ENCODE measurements around the gene PML. TPM values are rescaled to one million over a fixed set of nuclear protein-coding genes. Genes with fewer than 3 reads are reported as not detected.
A peak's percentile ranks its signal among the peaks of the same experiment; 100 is the strongest.

PML gene
- total RNA-seq, 1 experiment from 2014 or later, result 47.7 TPM

- TF ChIP-seq SMAD4 (CRISPR knock-in tag; IDR thresholded peaks at IDR 0.05) (no peak), ZNF416 (CRISPR knock-in tag; IDR thresholded peaks at IDR 0.05) (no peak), ZBTB21 (CRISPR knock-in tag; IDR thresholded peaks at IDR 0.05; ENCODE audit: borderline replicate concordance) (no peak), FOXJ3 (CRISPR knock-in tag; IDR thresholded peaks at IDR 0.05; ENCODE audit: borderline replicate concordance) (no peak), IRF2 (CRISPR knock-in tag; IDR thresholded peaks at IDR 0.05; ENCODE audit: borderline replicate concordance, low read depth) (no peak), MXD4 (CRISPR knock-in tag; IDR thresholded peaks at IDR 0.05; ENCODE audit: borderline replicate concordance) (no peak), AR (CRISPR knock-in tag; IDR thresholded peaks at IDR 0.05) (no peak)
- TF ChIP-seq, protein P1, sequence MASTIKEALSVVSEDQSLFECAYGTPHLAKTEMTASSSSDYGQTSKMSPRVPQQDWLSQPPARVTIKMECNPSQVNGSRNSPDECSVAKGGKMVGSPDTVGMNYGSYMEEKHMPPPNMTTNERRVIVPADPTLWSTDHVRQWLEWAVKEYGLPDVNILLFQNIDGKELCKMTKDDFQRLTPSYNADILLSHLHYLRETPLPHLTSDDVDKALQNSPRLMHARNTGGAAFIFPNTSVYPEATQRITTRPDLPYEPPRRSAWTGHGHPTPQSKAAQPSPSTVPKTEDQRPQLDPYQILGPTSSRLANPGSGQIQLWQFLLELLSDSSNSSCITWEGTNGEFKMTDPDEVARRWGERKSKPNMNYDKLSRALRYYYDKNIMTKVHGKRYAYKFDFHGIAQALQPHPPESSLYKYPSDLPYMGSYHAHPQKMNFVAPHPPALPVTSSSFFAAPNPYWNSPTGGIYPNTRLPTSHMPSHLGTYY (CRISPR knock-in tag; IDR thresholded peaks at IDR 0.05), result no peak
- TF ChIP-seq, protein P2, sequence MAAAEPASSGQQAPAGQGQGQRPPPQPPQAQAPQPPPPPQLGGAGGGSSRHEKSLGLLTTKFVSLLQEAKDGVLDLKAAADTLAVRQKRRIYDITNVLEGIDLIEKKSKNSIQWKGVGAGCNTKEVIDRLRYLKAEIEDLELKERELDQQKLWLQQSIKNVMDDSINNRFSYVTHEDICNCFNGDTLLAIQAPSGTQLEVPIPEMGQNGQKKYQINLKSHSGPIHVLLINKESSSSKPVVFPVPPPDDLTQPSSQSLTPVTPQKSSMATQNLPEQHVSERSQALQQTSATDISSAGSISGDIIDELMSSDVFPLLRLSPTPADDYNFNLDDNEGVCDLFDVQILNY (CRISPR knock-in tag; IDR thresholded peaks at IDR 0.05), result no peak
- TF ChIP-seq, protein P3, sequence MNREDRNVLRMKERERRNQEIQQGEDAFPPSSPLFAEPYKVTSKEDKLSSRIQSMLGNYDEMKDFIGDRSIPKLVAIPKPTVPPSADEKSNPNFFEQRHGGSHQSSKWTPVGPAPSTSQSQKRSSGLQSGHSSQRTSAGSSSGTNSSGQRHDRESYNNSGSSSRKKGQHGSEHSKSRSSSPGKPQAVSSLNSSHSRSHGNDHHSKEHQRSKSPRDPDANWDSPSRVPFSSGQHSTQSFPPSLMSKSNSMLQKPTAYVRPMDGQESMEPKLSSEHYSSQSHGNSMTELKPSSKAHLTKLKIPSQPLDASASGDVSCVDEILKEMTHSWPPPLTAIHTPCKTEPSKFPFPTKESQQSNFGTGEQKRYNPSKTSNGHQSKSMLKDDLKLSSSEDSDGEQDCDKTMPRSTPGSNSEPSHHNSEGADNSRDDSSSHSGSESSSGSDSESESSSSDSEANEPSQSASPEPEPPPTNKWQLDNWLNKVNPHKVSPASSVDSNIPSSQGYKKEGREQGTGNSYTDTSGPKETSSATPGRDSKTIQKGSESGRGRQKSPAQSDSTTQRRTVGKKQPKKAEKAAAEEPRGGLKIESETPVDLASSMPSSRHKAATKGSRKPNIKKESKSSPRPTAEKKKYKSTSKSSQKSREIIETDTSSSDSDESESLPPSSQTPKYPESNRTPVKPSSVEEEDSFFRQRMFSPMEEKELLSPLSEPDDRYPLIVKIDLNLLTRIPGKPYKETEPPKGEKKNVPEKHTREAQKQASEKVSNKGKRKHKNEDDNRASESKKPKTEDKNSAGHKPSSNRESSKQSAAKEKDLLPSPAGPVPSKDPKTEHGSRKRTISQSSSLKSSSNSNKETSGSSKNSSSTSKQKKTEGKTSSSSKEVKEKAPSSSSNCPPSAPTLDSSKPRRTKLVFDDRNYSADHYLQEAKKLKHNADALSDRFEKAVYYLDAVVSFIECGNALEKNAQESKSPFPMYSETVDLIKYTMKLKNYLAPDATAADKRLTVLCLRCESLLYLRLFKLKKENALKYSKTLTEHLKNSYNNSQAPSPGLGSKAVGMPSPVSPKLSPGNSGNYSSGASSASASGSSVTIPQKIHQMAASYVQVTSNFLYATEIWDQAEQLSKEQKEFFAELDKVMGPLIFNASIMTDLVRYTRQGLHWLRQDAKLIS (CRISPR knock-in tag; IDR thresholded peaks at IDR 0.05; ENCODE audit: borderline replicate concordance), result no peak
- TF ChIP-seq, protein P4, sequence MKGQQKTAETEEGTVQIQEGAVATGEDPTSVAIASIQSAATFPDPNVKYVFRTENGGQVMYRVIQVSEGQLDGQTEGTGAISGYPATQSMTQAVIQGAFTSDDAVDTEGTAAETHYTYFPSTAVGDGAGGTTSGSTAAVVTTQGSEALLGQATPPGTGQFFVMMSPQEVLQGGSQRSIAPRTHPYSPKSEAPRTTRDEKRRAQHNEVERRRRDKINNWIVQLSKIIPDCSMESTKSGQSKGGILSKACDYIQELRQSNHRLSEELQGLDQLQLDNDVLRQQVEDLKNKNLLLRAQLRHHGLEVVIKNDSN (CRISPR knock-in tag; IDR thresholded peaks at IDR 0.05), result 0 out of 2 replicates have a peak, but pooled peaks have one; percentile 38
Measured at GRCh38 chr15:73950831-73951561, 43.5 kb upstream of the PML start (continued).

- Mint-ChIP-seq H3K4me3 (no peak overlapping the region), H3K4me1 (peaks cover 10% of the 10 kb centered on the region), H3K27ac (no peak overlapping the region), H3K27me3 (ENCODE audit: low read depth) (peaks cover 3% of the 10 kb centered on the region; the same call in 1 of the 2 replicates), H3K36me3 (no peaks in the 10 kb centered on the region), H3K9me3 (no peaks in the 10 kb centered on the region)
- ATAC-seq (peak; percentile 7), DNase-seq (ENCODE audit: low spot score) (no peak)
- CTCF ChIA-PET, result interaction anchor here (0.8 to 7.3 kb wide), 38 partner anchors 9 to 422 kb away, joined by 3 to 93 read pairs (median 6); partner anchors contain the start of genes LOXL1 and PML
- POLR2A ChIA-PET, result interaction anchor here (1.0 to 1.1 kb wide), 2 partner anchors 10 to 85 kb away, joined by 3 read pairs; no protein-coding TSS in a partner anchor
- TF ChIP-seq, protein P4 (CRISPR knock-in tag; IDR thresholded peaks at IDR 0.05), result no peak
- TF ChIP-seq ETV6 (CRISPR knock-in tag; IDR thresholded peaks at IDR 0.05) (no peak), ARID4B (CRISPR knock-in tag; IDR thresholded peaks at IDR 0.05; ENCODE audit: borderline replicate concordance) (no peak), HMGA2 (CRISPR knock-in tag; IDR thresholded peaks at IDR 0.05) (no peak)
- TF ChIP-seq, protein P5, sequence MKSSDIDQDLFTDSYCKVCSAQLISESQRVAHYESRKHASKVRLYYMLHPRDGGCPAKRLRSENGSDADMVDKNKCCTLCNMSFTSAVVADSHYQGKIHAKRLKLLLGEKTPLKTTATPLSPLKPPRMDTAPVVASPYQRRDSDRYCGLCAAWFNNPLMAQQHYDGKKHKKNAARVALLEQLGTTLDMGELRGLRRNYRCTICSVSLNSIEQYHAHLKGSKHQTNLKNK (CRISPR knock-in tag; IDR thresholded peaks at IDR 0.05), result no peak
- TF ChIP-seq, protein P6, sequence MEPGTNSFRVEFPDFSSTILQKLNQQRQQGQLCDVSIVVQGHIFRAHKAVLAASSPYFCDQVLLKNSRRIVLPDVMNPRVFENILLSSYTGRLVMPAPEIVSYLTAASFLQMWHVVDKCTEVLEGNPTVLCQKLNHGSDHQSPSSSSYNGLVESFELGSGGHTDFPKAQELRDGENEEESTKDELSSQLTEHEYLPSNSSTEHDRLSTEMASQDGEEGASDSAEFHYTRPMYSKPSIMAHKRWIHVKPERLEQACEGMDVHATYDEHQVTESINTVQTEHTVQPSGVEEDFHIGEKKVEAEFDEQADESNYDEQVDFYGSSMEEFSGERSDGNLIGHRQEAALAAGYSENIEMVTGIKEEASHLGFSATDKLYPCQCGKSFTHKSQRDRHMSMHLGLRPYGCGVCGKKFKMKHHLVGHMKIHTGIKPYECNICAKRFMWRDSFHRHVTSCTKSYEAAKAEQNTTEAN (CRISPR knock-in tag; IDR thresholded peaks at IDR 0.05), result no peak
Measured at GRCh38 chr15:73951601-73952000, 42.9 kb upstream of the PML start.
